HL-60/S4 (cell line): ENCODE measurements around the gene SGF29.
"Not testable (repeated sequence)": the region's sequence is repeated elsewhere in the genome, so short reads cannot be mapped to it uniquely, and the experiment has no call there.

Source experiments
- in situ Hi-C: fragments of 300-500 bp; cut with MboI; formaldehyde crosslinking; loops from 2 replicates; pipeline ENCODE4 v1.14.3; 2022; ENCODE audit warnings: low sequenced_read_pairs

The SGF29 gene

DNA sequence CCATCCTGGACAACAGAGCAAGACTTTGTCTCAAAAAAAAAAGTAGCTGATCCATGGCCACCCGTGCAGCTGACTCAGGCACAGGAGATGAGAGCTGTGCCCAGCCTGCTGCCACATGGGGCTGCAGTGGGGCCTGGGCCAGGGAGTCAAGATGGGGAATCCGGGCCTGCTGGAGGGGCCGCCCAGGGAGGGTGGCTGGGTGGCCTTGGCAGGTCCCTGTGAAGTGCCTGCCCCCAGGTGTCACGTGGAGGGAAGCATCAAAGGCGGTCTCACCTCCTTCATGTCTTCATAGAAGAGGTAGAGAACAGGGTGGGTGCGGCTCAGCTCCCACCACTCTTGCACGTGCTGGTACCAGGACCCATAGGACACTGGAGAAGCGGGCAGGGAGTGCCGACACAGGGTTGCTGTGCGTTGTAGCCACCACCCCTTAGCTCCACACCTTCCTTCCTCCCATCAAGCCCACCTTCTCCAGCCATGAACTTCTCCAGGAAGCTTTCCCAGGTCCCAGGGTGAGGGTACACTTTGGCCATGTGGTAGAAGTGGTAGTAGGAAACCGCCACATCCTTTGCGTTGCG, 39.3 kb downstream of the SGF29 start:
- in situ Hi-C loops, result no loop called here

DNA sequence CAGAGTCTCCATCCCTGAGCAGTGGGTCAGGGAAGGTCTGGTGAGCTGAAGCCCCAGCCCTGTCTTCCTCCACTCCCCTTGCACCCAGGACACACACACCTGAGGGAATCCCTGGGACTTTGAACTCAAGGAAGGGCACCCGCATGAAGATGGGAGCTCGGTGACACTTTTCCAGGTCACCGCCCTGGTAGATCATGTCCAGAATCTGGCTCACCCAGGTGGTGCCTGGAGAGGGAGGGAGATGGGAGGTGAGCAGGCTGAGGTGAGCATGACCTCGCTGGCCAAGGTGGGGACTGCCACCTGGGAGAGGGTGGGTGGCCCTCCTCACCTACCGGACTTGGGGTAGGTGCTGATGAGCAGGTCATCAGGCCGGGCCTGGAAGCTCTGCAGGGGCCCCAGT, 41.7 kb downstream of the SGF29 start:
- in situ Hi-C loops, result not testable (repeated sequence)

GRCh38 chr16:28596115-28596630, 42.5 kb downstream of the SGF29 start:
- in situ Hi-C loops, result no loop called here

DNA sequence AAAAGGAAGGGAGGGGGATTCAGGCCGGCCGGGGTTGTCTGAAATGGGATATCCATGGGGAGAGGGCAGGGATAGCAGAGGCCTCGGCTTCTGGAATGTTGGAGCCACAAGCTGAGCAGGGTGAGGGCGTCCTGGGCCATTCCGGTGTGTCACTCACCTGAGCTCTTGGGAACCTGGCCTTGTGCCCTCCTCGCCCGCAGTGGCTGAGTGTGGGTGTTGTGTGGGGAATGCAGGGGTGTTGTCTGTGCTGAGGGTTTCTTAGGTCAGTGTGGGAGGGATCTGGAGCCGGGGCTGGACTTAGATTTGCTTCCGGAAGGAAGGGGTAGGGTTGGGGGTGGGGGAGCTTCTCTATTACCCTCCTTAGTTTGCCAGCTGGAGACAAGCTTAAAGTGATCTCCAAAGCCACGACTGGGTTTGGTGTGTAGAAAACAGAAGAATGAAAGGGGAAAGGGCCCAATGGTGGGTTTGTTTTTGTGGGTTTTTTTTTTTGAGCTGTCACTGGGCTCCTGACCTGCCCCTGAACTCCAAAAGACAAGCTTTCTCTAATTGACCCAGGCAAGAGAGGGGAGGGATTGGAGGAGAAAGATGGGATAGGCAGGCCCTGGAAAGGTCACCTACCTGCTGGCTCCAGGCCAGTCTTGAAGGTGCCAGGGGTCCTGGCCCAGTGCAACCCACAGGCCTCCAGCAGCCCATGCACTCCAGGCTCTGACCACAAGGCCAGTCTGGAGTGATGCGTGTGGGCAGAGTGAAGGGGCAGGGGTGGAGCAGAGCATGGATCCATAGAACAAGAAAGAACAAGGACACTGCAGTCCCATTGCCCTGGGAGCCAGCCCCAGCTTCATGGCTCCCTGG, 43.3 kb downstream of the SGF29 start, which contains the start of gene SULT1A2:
TSS of gene SULT1A2 (minus strand) at position 211 of the 852 bp plus-strand sequence. CDS start 1,120 bp downstream, outside the sequence.
- in situ Hi-C loops, result no loop called here

DNA sequence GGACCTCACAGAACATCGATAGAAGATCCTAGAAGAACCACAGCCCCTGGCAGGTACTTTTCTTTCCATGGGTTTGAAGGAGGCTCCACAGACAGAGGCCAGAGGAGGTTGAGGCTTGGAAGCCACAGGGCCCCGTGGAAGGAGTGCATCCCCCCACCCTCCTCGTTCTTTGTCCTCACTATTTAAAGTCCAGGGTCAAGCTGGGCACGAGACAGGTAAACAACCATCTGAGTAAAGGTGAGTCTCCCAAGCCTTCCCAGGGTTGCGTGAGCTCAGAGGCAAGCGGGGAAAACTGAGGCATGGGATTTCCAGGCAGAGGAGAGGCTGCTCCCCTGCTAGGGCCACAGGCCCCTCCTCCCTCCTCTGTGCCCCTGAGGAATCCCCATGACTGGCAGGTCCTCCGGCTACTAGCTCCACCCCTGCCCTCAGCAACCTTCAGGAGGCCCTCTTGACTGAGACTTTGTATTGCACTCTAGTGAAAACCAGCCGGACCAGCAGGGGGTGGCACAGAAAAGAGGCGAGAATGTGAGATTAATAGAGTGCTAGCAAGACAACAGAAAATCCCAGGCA, 44.1 kb downstream of the SGF29 start:
- in situ Hi-C loops, result no loop called here

DNA sequence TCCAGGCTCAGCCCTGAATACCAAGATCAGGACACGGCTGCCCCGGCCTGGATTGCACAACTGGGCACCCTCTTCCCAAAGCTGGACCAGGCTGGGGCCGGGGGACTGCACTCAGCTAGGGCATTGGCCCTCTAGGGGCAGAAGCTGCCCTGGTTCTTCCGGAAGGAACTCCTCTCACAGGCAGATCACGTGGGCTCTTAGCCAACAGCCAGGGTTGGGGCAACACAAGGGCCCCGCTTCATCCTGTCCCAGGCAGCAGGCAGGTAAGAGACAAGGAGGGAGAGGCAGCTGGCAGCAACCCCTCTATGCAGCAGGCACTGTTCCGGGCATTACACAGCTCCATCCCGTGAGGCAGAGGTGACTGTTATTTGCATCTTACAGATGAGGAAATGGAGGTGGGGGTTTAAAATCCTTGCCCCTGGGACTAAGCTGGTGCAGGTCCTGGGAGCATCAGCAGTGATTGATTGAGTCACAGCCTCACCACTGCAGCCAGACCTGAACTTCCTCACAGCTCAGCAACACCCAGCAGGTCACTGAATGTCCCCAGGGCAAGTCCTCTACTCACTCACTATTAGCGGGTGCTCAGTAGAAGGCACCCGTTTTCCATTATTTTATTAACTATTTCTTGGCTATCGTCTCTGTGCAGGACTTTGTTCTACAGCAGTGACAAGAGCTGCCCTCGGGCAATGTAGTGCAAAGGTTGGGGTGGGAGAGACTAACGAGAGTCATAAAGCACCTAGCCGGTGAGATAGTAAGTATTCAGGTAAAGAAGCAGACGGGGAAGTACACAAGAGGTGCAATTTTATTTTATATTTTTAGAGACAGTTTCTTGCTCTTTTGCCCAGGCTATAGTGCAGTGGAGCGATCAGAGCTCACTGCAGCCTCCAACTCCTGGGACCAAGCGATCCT, 45.9 kb downstream of the SGF29 start:
- in situ Hi-C loops, result not testable (repeated sequence)

DNA sequence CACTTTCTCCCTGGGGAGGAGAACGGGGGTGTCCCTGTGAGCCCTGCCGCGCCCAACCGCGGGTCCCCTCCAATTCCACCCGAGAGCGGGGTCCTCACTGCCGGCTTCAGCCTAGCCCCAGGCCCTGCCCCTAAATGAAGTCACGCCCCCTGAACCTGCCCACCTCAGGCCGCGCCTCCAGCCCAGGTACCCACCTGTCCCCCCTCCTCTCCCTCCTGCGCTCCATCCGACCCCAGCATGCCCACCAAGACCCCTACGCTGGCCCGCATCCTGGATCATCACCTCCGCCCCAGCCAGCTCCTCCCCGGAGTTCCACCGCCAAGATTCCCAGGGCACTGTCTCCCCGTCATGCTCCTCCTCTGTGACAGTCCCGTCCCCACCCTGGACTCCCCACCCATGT, 47.2 kb downstream of the SGF29 start:
- in situ Hi-C loops, result not testable (repeated sequence)

GRCh38 chr16:28601589-28601988, 47.9 kb downstream of the SGF29 start:
- in situ Hi-C loops, result not testable (repeated sequence)

DNA sequence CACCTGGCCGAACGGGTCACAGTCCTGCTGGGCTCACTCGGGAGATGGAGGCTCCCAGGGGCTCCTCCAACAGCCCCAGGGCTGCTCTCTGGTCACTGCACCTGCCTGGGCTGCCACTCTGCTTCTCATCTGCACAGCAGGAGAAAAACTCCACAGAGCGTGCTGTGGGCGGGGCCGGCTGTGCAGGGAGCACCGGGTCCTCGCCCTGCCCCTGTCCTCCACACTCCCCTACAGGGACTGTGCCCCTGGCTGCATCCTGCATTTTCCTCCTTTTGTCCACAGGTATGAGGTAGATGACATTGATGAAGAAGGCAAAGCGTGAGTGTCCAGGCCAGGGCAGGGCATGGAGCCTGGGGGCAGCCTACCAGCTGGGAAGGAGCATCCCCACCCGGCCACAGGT, 48.3 kb downstream of the SGF29 start:
- in situ Hi-C loops, result not testable (repeated sequence)

- in situ Hi-C loops, result no loop called here
Observed at GRCh38 chr16:28602529-28602928, 48.8 kb downstream of the SGF29 start.

GRCh38 chr16:28603381-28604185, 49.9 kb downstream of the SGF29 start:
- in situ Hi-C loops, result no loop called here

- in situ Hi-C loops, result no loop called here
Observed at GRCh38 chr16:28604186-28604565, 50.5 kb downstream of the SGF29 start.

GRCh38 chr16:28606291-28607115, 52.8 kb downstream of the SGF29 start:
- in situ Hi-C loops, result no loop called here

DNA sequence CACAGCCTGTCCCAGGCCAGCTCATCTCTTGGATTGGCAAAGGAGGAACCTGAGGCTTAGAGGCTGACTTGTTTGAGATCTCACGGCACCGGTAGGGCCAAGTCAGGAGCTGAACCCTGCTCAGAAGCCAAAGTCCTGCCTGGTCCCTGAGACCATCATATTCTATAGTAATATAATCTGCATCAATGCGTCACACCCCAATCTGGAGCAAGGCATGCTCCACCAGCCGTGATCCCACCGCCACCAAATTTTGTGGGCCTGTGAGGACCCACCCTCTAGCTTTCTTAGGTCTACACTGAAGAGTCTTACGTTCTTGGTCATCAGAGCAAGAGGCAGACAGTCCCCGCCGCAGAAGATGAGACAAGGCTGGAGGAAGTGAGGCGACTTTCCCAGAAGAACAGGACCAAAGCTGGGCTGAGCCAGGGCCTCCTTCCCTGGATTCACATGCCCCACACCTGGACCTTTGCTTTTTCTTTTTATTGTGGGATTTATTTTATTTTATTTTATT, 53.5 kb downstream of the SGF29 start:
- in situ Hi-C loops, result no loop called here

DNA sequence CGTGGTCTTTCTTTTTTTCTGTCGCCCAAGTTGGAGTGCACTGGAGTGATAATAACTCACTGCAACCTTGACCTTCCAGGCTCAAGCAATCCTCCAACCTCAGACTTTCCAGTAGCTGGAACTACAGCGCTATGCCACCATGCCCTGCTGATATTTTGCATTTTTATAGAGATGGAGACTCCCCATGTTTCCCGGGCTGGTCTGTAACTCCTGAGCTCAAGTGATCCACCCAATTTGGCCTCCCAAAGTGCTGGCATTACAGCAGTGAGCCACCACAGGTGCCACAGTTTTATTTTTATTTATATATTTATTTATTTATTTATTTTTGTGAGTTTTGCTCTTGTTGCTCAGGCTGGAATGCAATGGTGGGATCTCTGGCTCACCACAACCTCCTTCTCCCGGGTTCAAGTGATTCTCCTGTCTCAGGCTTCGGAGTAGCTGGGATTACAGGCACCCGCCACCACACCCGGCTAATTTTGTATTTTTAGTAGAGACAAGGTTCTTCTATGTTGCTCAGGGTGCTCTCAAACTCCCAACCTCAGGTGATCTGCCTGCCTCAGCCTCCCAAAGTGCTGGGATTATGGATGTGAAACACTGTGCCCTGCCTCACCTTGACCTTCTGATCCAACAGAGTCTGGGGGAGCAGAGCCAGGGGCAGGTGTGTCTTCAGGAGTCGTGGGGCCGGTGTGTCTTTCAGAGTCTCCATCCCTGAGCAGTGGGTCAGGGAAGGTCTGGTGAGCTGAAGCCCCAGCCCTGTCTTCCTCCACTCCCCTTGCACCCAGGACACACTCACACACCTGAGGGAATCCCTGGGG, 54.2 kb downstream of the SGF29 start:
- in situ Hi-C loops, result not testable (repeated sequence)

GRCh38 chr16:28608496-28608808, 54.7 kb downstream of the SGF29 start:
- in situ Hi-C loops, result not testable (repeated sequence)

DNA sequence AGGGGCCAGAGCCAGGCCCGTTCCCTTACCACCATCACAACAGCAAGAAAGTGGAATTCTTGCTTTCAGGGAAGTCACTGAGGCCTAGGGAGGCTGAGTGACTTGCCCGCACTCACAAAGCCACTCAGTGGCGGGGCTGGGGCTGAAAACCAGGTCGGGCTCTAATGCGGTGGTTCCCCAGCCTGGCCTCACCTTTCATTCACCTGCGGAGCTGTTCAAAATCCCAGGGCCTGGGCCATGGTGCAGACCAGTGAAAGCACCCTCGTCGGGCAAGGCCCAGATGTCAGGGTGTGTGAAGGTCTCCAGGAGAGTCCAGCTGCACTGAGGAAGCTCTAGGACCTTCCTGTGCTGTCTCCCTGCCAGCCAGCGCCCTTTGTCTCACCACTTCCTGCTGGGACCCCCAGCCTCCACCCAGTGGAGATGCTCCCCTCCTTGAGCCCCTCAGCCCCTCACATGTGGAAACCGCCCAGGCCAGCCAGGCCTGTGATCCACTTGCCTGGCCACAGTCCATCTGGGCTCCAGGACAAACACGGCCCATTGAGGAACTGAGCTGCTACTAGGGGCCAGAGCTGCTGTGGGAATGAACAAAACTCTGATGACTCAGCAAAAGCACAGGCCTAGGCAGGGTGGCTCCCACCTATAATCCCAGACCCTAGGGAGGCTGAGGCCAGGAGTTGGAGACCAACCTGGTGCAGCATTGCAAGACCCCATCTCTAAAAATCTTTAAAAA, 55.3 kb downstream of the SGF29 start:
- in situ Hi-C loops, result not testable (repeated sequence)
